ENCODE measurements around the gene UNC93A.
A peak's percentile ranks its signal among the peaks of the same experiment; 100 is the strongest.
"Not testable (repeated sequence)": the region's sequence is repeated elsewhere in the genome, so short reads cannot be mapped to it uniquely, and the experiment has no call there.

The UNC93A gene

DNA sequence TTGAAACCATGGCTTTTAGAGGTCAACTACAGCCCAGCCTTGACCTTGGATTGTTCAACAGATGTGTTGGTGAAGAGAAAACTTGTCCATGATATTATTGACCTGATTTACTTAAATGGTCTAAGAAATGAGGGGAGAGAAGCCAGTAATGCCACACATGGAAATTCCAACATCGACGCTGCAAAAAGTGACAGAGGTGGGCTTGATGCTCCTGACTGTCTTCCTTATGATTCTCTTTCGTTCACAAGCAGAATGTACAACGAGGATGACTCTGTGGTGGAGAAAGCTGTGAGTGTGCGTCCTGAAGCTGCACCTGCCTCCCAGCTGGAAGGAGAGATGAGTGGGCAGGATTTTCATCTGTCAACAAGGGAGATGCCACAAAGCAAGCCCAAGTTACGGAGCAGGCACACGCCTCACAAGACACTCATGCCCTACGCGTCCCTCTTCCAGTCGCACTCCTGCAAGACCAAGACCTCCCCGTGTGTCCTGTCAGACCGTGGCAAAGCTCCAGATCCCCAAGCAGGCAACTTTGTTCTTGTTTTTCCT, 50.0 kb downstream of the UNC93A start:
- no peak for DNase-seq (ENCODE audit: low spot score)

DNA sequence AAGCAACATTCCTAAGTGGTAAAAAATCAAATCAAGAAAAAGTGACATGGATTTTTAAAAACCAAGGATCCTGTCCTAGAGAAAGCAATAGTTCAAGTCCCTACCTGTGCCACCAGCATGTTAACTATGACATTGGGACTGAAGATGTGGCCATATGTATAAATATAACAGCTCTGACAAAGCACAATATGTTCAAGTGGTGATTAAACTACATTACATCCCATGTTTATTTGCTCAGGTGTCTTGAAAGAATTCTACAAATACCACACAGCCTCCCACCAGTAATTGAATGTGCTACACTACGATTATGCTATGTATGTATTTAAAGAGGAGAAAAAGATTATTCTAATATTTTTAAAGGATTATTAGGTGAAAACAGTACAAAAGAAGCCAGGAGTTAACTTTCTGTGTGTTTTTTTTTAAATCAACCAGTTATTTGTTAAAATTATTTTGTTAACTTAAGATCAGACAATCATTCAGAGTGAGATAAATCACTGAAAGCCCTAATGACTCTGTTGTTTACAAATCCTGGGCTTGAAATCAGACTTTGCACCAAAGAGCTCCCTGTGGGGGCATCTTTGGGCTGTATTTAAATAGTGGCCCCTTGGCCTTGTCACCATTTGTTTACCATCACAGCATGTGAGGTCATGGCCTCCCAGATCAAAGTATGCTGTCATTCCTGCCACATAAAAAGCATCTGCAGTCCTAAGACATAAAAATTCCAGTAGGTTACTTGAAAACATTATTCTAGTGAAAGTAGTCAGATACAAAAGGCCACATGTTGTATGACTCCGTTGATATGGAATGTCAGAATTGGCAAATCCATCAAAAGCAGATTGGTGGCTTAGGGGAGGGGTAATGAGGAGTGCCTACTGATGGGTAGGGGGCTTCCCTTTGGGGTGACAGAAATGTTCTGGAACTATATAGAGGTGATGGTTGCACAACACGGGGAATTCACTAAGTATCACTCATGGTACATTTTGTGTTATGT, 50.8 kb downstream of the UNC93A start:
- peak; percentile 94 for DNase-seq (ENCODE audit: low spot score)

DNA sequence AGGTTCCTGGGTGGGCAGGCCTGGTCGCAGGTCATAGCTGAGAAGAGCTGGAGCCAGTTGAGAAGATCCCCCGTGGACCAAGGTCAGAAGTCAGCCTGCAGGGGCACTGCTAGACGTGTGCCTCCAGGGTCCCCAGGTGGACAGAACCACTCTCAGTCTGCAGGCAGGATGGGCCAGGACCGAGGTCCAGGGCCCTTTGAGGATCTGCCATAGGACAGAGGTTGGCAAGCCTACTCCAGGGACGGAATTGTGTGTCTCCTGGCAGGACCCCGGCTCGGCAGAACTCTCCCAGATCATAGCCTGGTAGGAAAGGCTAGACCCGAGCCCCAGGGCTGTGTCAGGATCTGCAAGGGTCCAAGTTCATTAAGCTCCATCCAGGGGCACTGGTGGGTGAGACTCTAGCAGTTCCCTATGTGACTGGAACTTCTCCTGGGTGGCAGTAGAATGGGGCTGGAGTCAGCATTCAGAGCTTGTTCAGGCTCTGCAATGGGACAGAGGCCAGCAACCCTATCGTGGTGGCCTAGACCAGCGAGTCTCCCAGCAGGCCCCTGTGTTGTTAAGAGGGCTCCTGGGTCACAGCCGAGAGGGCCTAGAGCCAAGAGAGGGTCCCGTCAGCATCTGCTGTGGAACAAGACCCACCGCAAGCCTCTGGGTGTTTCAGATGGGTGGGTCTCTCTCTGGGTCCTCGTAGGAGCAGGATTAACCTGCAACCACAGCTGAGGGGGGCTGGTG, 51.9 kb downstream of the UNC93A start:
- DNase-seq (ENCODE audit: low spot score), result no peak

DNA sequence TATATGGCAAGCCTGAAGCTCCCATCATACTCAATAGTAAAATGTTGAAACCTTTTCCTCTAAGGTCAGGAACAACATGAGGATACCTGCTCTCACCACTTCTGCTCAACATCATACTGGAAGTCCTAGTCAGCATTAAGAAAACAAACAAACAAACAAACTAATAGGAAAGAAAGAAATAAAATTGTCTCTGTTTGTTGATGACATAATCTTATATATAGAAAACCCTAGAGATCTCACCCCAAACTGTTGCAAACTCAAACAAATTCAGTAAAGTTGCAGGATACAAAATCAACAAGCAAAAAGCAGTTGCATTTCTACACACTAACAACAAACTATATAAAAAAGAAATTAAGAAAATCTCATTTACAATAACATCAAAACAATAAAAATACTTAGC, 54.2 kb downstream of the UNC93A start:
- no peak for DNase-seq (ENCODE audit: low spot score)

DNA sequence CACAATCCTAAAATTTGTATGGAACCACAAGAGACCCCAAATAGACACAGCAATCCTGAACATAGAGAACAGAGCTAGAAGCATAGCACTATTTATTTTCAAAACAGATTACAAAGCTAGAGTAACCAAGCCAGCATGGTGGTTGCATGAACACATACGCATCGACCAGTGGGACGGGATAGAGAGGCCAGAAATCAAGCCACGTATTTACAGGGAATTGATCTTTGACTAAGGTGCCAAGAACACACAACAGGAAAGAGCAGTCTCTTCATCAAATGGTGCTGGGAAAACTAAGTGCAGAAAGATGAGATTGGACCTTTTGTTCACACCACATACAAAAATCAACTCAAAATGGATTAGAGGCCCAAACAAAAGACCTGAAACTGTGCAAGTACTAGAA, 54.8 kb downstream of the UNC93A start:
- DNase-seq (ENCODE audit: low spot score), result no peak

DNA sequence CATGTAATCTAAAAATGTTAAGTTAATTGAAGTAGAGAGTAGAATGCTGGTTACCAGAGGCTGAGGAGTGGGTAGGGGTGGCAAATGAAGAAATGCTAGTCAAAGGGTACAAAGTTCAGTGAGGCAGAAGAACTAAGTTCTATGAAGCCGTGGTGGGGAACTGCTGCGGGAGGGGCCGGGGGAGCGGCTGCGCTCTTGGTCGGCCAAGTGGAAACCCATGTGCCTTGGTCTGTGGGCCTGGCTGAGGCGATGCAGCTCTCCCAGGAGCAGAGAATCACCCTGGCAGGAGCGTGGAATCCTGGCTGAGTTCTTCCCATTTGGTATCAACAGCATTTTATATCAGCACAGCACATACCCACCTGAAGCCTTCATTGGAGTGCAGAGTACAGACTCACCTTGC, 56.1 kb downstream of the UNC93A start:
- DNase-seq (ENCODE audit: low spot score), result no peak

DNA sequence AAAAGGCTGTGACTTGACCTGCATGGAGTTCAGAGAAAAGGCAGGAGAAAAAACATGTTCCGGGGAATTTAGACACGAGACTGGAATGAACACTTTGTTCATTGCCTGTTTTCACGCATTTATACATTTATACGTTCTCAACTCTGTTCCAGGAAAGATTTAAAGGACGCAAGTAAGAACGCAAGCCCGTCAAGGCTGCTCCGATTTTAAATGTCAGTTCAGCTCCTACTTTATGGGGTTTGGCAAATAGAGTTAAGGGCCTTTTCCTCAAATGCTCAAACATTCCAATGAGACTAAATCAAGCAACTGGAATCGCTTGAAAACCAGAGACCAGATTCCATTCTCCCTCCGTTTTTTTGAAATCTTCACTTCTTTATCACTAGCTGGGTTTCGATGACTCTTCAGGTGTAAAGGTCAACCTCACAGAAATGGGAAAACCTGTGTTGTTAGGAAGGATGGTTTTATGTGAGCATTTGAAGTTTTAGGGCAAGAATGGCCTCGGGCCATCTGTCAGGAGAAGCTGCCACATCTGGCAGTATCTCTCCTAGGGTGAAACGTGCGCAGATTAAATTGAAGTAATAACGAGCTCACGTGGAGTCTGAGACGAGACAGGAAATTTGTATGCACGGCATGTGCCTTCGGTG, 58.6 kb downstream of the UNC93A start:
- DNase-seq (ENCODE audit: low spot score), result no peak

DNA sequence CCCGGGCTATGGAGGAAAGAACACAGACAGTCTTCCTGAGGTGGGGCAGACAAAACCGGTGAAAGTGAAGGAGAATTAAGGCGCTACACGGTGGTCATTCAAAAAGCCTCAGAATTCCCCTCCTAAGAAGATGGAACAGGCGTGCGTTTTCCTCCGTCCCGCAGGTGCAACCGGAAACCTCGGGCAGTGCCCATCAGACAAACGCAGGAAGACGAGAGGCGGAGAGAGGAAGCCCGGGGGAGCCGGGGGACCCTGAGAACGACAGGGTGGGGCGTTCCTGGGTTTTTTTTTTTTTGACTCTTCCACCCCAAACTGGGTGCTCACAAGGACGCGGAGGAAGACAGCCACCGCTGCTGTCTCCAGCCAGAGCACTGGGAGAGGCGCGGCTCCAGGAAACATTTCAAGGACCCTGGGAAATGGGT, 59.2 kb downstream of the UNC93A start:
- no peak for DNase-seq (ENCODE audit: low spot score)

DNA sequence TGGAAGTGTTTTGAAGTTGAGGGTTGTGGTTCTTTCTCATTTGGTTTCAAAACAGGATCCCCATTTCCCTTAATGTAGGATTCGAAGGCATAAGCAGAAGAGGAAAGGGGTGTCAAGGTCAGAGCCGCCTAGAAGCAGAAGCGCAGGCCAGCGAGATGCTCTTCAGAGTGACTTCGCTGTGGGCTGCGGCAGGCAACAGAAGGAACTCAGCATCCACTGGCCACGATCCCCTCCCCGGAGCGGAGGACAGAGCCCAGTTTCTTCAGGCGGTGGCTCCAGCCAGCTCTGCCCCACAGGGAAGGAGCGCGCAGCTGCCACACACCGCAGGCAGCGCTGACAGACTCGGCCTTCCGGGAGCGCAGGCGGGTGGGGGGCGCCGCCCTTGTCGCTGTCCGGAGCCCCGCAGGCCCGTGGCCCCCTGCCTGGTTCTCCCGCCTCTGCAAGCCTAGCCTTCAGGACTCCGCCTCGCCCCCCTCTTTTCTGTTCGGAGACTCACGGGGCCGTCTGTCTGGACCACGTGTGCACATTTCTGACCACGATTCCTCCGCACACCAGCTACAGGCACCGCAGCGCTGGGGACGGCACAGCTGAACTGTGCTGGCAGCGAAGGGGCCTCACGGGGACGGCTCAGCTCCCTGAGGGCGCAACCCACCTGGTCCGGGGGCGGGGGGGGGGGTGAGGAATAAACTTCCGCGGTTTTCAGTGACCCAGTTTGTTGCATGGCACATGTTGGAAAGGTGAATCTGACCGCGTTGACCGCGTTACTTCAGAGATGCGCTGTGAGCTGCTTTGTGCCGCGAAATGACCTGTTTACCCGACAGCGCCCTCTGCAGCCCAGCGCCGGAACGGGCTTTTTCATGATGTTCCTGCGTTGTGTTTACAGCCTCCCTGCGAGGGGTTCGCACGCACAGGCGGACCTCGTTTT, 59.9 kb downstream of the UNC93A start:
- DNase-seq (ENCODE audit: low spot score), result no peak

DNA sequence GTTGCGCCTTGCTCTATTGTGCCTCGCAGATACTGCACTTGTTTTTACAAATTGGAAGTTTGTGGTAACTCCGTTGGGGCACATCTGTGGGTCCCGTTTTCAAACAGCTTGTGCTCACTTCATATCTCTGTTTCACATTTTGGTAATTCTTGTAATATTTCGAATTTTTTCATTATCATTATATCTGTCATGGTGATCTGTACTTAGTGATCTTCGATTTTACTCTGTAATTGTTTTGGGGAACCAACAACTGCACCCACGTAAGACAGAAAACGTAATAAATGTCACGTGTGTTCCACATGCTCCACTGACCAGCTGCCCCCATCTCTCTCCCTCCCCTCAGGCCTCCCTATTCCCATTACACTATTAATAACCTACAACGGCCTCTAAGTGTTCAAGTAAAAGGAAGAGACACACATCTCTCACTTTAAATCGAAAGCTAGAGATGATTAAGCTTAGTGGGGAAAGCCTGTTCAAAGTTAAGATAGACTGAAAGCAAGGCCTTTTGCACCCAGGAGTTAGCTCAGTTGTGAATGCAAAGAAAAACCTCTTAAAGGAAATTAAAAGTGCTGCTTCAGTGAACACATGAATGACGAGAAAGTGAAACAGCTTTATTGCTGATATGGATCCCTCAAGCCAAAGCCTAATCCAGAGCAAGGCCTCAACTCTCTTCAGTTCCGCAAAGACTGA, 60.7 kb downstream of the UNC93A start:
- no peak for DNase-seq (ENCODE audit: low spot score)

DNA sequence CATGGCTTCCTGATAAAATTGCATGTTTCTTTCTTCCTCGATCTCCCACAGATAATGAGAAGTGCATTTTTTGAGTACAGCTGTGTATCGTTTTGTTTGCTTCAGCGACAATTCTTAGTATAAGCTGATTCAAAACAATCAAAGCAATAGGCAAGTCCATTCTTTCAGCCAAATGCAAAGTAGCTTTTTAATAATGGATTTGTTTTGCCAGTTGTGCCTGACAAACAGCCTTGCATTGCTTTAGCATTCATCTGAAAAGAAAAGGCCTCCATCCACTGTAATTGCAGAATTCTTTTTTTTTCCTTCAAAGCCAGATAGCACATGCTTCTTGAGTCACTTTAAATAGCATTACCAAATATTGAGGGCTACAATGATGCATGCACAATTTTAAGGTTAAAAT, 65.8 kb downstream of the UNC93A start:
- no peak for DNase-seq (ENCODE audit: low spot score)

DNA sequence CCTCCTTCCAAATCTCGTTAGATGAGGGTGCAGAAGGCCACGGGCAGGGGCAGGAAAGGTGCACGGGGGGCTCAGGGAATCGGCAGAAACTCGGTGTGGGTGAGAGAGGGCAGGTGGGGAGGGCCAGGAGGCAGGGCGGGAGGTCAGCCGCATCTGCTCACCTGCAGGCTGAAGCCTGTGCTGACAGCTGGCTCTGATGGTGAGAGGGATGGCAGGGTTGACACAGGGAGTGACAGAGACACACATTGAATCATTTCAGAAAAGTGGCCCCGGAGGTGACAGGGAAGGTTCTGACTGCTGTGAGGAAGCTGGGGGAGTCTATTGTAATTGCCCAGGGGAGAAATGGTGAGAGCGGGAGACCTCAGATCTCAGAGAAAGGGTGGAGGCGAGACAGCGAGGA, 67.3 kb downstream of the UNC93A start:
- DNase-seq (ENCODE audit: low spot score), result not testable (repeated sequence)

DNA sequence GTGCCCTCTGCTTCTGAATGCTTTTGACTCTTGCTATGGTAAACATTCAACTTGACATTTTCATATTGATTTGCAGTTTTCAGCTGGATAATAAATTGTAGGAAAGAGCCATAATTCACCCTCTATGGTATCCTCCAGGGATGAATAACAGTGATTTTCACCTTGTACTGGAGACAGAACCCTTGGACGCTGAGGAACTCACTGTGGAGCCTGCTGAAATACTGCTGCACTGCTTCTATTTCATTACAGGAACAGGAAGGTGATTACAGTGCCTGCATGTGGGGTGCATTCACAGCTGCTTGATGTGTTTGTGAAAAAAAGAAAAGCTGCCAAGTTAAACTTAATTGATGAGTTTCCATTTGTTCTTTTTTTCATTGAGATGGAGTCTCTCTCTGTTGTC, 70.1 kb downstream of the UNC93A start:
- not testable (repeated sequence) for DNase-seq (ENCODE audit: low spot score)
